H1 (cell line): ENCODE data around the gene TMEM204. TPM values are rescaled to one million over a fixed set of nuclear protein-coding genes. Genes with fewer than 3 reads are reported as not detected.

Experiments
- BRCA1 ChIP-seq: IDR thresholded peaks from 2 replicates; pipeline ENCODE4 v1.6.1; 2012; ENCODE audit warnings: low read depth, low read length, improper control_type of control experiment
- HDAC2 ChIP-seq, 2 experiments: fragments of 300-600 bp in 1 of 2; sonication (generic) in 1 of 2; IDR thresholded peaks; 2 replicates each; pipeline ENCODE4 v1.6.1; 2011 to 2012; ENCODE audit warnings: low read depth in 2 of 2, low read length in 2 of 2, mild to moderate bottlenecking in 2 of 2, moderate library complexity in 2 of 2, borderline replicate concordance in 1 of 2, inconsistent platforms in 1 of 2
- RBBP5 ChIP-seq: IDR thresholded peaks from 2 replicates; pipeline ENCODE4 v1.7.1; 2012; ENCODE audit warnings: low read depth, mild to moderate bottlenecking, inconsistent platforms, low read length, moderate library complexity, borderline replicate concordance
- SP2 ChIP-seq: IDR thresholded peaks from 2 replicates; pipeline ENCODE4 v1.6.1; 2012; ENCODE audit warnings: mild to moderate bottlenecking, low read length, inconsistent platforms
- polyA plus RNA-seq, 7 experiments: library from polyadenylated mRNA; depleted of rRNA in 3 of 7; stranded (reverse) in 5 of 7; unstranded in 2 of 7; fragments of >200 nt in 5 of 7; fragments of 200-250 nt in 2 of 7; gene quantifications; 1 replicate in 5 of 7; 2 replicates in 1 of 7; 4 replicates in 1 of 7; pipeline versions ENCODE4 v1.2.1 to v1.2.3, GENCODE V29; 2011 to 2013; ENCODE audit warnings: missing spikeins in 2 of 7, mixed read lengths in 2 of 7
- total RNA-seq: library from RNA; stranded (reverse); fragmentation: NEBNext Ultra II Directional; extraction: Animal tissue kit (Norgen Biotek cat#: 25700); gene quantifications from 2 replicates; pipeline ENCODE4 v1.2.1, GENCODE V29; 2021

Gene TMEM204
- total and polyA plus RNA-seq, 2 of the 8 experiments (the other 6 are each of a cell fraction or from before 2014, with no cell fraction given): not detected

- no peak for TF ChIP-seq HDAC2 (IDR thresholded peaks at IDR 0.05; ENCODE audit: borderline replicate concordance in 1 of 2, low read depth in 2 of 2, low read length in 2 of 2)
- TF ChIP-seq RBBP5: no peak
- no peak for TF ChIP-seq SP2
- no peak for TF ChIP-seq BRCA1
- TF ChIP-seq, all 59 proteins: peak for 0
Observed at GRCh38 chr16:1601031-1601430, 67.6 kb downstream of the TMEM204 start (continued).
